Embryonic facial prominence (tissue), 1 donor: ENCODE measurements around the gene KRTAP4-3.
"Not testable (repeated sequence)": the region's sequence is repeated elsewhere in the genome, so short reads cannot be mapped to it uniquely, and the experiment has no call there.

ENCODE experiments used
- DNase-seq: peaks from one replicate; pipeline ENCODE4 v3.0.0-alpha.2; 2016; ENCODE audit errors: extremely low spot score

KRTAP4-3 gene

GRCh38 chr17:41117846-41118386 lies 50.1 kb downstream of the KRTAP4-3 start, which contains the start of gene KRTAP4-11:
Gene KRTAP4-11 (minus strand): TSS chr17:41118373. CDS start chr17:41118315, 58 bp downstream.
- DNase-seq, result not testable (repeated sequence)
